Measurements from ENCODE around the gene BABAM2.

DNA sequence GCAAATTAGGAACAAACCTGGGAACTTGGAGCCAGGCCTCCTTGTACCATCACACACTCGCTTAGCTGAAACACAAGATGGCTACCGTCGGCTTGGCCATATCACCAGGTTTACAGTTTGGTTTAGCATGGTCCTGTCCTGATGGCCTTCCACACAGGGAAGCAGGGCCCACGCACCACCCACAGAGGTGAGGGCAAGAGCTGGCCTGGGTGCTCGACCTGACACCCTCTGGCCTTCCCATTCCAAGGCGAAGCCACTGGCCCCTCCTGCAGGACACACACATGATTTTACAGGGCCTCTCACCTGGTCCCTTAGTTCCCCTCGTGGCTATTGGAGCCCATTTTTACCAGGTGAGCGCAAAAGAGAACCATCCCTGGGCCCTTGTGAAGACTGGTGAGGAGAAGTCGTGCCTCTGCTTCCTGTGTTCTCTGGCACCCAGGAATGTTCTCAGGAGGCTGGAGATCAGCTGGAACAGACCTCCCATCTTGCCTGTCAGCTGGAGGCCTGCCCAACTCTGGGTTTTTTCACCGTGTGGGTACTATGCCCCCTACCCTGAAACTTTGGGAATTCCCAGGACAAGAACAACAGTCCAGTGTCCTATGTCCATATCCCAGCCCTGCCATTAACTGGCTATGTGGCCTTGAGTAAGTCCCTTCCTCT is 449.1 kb downstream of the BABAM2 start:
- TF ChIP-seq RAD21 (IDR thresholded peaks at IDR 0.05; ENCODE audit: low read length) (no peak), BHLHE40 (IDR thresholded peaks at IDR 0.05; ENCODE audit: low read depth, low read length) (no peak), RFX5 (IDR thresholded peaks at IDR 0.05; ENCODE audit: low read depth, low read length) (no peak), POLR2A (IDR thresholded peaks at IDR 0.05; ENCODE audit: low read depth, low read length) (no peak), MAFK (IDR thresholded peaks at IDR 0.05; ENCODE audit: low read depth, low read length) (no peak), RCOR1 (IDR thresholded peaks at IDR 0.05; ENCODE audit: insufficient replicate concordance, low read length) (no peak), CEBPB (IDR thresholded peaks at IDR 0.05; ENCODE audit: low read depth, low read length) (no peak), MAZ (IDR thresholded peaks at IDR 0.05; ENCODE audit: borderline replicate concordance, low read depth, low read length) (no peak), FOS (IDR thresholded peaks at IDR 0.05; ENCODE audit: low read depth, low read length) (no peak), MXI1 (IDR thresholded peaks at IDR 0.05; ENCODE audit: borderline replicate concordance, low read depth, low read length) (no peak), SMC3 (IDR thresholded peaks at IDR 0.05; ENCODE audit: low read depth, low read length) (no peak)
- TF ChIP-seq, protein P1, sequence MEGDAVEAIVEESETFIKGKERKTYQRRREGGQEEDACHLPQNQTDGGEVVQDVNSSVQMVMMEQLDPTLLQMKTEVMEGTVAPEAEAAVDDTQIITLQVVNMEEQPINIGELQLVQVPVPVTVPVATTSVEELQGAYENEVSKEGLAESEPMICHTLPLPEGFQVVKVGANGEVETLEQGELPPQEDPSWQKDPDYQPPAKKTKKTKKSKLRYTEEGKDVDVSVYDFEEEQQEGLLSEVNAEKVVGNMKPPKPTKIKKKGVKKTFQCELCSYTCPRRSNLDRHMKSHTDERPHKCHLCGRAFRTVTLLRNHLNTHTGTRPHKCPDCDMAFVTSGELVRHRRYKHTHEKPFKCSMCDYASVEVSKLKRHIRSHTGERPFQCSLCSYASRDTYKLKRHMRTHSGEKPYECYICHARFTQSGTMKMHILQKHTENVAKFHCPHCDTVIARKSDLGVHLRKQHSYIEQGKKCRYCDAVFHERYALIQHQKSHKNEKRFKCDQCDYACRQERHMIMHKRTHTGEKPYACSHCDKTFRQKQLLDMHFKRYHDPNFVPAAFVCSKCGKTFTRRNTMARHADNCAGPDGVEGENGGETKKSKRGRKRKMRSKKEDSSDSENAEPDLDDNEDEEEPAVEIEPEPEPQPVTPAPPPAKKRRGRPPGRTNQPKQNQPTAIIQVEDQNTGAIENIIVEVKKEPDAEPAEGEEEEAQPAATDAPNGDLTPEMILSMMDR (conservative IDR thresholded peaks at IDR 0.05; ENCODE audit: low read depth, low read length): no peak
- TF ChIP-seq, protein P2, sequence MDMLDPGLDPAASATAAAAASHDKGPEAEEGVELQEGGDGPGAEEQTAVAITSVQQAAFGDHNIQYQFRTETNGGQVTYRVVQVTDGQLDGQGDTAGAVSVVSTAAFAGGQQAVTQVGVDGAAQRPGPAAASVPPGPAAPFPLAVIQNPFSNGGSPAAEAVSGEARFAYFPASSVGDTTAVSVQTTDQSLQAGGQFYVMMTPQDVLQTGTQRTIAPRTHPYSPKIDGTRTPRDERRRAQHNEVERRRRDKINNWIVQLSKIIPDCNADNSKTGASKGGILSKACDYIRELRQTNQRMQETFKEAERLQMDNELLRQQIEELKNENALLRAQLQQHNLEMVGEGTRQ (IDR thresholded peaks at IDR 0.05; ENCODE audit: low read depth, low read length): no peak
